HG02884 (cell line): Measurements from ENCODE around the gene AGBL3.

ENCODE experiments used
- ATAC-seq: cut with Tn5 transposase; IDR thresholded peaks from one replicate; pipeline ENCODE4 v1.9.1; 2021; ENCODE audit warnings: mild to moderate bottlenecking, moderate library complexity; ENCODE audit not compliant: unreplicated experiment

Gene AGBL3

GRCh38 chr7:135183478-135183877 lies 197.2 kb downstream of the AGBL3 start:
- ATAC-seq = no peak

GRCh38 chr7:135184254-135184841 lies 198.0 kb downstream of the AGBL3 start:
- ATAC-seq = no peak
